HFFc6 (cell line): ENCODE data around the gene CCDC116. TPM values are rescaled to one million over a fixed set of nuclear protein-coding genes. Genes with fewer than 3 reads are reported as not detected.
A peak's percentile ranks its signal among the peaks of the same experiment; 100 is the strongest.

Source experiments
- DNase-seq: peaks from one replicate; pipeline ENCODE4 v3.0.0-alpha.2; 2018
- H3K27ac Mint-ChIP-seq: 2 replicates; pipeline ENCODE4 v1.8.0; 2020; ENCODE audit warnings: mild to moderate bottlenecking, mixed read lengths
- H3K27me3 Mint-ChIP-seq: 2 replicates; pipeline ENCODE4 v1.8.0; 2021; ENCODE audit warnings: mild to moderate bottlenecking, moderate library complexity, mixed read lengths; ENCODE audit not compliant: insufficient read depth
- H3K36me3 Mint-ChIP-seq: 2 replicates; pipeline ENCODE4 v1.8.0; 2021; ENCODE audit warnings: low read depth, mixed read lengths
- H3K4me1 Mint-ChIP-seq: 2 replicates; pipeline ENCODE4 v1.8.0; 2020; ENCODE audit warnings: low read depth, mixed read lengths
- H3K4me3 Mint-ChIP-seq: 2 replicates; pipeline ENCODE4 v1.8.0; 2020; ENCODE audit warnings: mild to moderate bottlenecking, moderate library complexity, mixed read lengths
- H3K9me3 Mint-ChIP-seq: 2 replicates; pipeline ENCODE4 v1.8.0; 2020; ENCODE audit warnings: mild to moderate bottlenecking, mixed read lengths
- microRNA-seq: library from miRNA; unstranded; fragments of <30 nt; microRNA quantifications from one replicate; pipeline ENCODE4, GENCODE V29; 2019
- total RNA-seq, 6 experiments: library from RNA; stranded (reverse); fragmentation: NEBNext Ultra II Directional; extraction: Animal tissue kit (Norgen Biotek cat#: 25700); gene quantifications; 2 replicates in 1 of 6; 3 replicates in 5 of 6; pipeline ENCODE4 v1.2.3, GENCODE V29; 2021
- TF ChIP-seq, protein P1 (sequence below): fragments of 200-600 bp; sonication (generic); IDR thresholded peaks from 2 replicates; pipeline ENCODE4 v1.5.0; 2021; ENCODE audit warnings: antibody characterized with exemption, mild to moderate bottlenecking

CCDC116 gene
- total RNA-seq, 6 experiments from 2014 or later = 0.16 to 0.33 (median 0.23) TPM

DNA sequence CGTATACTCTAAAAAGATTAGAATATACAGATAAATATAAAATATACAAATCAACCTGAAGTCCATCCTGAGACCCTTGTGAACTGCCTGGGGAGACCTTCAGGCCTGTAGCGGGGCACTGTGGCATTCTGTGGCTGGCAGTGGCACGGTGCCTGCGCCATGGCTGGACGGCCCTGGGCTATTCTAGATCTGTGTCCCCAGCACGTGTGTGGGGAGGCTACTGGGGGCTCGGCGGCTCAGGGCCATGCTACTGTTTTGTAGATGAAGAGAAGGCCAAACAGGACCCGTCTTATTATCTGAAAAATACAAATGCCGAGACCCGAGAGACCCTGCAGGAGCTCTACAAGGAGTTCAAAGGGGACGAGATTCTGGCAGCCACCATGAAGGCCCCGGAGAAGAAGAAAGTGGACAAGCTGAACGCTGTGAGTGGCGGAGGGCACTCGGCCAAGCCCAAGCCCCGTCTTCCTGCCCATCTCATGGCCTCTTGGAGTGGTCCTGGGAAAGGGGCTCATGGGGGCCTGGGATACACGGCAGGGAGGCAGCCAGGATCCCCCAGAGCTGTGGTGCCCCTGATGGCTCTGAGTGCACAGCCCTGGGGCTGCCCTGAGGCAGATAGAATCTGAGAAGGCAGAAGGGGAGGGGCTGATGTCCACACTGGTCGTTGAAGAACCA, 52.1 kb downstream of the CCDC116 start:
- no peaks in the 10 kb centered on the region for H3K4me1 Mint-ChIP-seq
- no peak for DNase-seq
- peaks cover 2% of the 10 kb centered on the region; the same call in 1 of the 2 replicates for H3K27me3 Mint-ChIP-seq
- H3K9me3 Mint-ChIP-seq = no peaks in the 10 kb centered on the region
- H3K36me3 Mint-ChIP-seq = peaks cover 5% of the 10 kb centered on the region; the same call in 1 of the 2 replicates
- H3K4me3 Mint-ChIP-seq = no peak overlapping the region
- TF ChIP-seq, protein P1, sequence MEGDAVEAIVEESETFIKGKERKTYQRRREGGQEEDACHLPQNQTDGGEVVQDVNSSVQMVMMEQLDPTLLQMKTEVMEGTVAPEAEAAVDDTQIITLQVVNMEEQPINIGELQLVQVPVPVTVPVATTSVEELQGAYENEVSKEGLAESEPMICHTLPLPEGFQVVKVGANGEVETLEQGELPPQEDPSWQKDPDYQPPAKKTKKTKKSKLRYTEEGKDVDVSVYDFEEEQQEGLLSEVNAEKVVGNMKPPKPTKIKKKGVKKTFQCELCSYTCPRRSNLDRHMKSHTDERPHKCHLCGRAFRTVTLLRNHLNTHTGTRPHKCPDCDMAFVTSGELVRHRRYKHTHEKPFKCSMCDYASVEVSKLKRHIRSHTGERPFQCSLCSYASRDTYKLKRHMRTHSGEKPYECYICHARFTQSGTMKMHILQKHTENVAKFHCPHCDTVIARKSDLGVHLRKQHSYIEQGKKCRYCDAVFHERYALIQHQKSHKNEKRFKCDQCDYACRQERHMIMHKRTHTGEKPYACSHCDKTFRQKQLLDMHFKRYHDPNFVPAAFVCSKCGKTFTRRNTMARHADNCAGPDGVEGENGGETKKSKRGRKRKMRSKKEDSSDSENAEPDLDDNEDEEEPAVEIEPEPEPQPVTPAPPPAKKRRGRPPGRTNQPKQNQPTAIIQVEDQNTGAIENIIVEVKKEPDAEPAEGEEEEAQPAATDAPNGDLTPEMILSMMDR = no peak
- no peak overlapping the region for H3K27ac Mint-ChIP-seq

DNA sequence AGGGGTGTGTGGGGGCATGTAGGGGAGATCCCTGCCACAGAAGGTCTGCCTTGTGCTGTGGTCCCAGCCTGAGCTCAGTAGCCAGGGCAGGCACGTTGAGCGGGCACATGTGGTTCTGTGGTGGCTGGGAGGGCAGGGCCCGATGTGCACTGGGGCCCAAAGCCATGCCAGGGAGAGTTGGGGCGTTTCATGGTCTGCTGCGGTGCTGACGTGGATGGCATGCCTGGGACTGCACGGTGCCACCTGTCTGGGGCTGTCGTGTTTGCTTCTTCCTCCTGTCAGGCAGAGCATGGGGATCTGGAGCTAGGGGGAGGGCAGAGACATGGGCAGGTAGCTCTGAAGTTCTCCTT, 52.6 kb downstream of the CCDC116 start:
- Mint-ChIP-seq H3K27me3 (peaks cover 2% of the 10 kb centered on the region; the same call in 1 of the 2 replicates), H3K27ac (no peak overlapping the region), H3K4me3 (no peak overlapping the region), H3K9me3 (no peaks in the 10 kb centered on the region), H3K4me1 (no peaks in the 10 kb centered on the region), H3K36me3 (peaks cover 5% of the 10 kb centered on the region; the same call in 1 of the 2 replicates)
- DNase-seq = no peak
- TF ChIP-seq, protein P1 = no peak

DNA sequence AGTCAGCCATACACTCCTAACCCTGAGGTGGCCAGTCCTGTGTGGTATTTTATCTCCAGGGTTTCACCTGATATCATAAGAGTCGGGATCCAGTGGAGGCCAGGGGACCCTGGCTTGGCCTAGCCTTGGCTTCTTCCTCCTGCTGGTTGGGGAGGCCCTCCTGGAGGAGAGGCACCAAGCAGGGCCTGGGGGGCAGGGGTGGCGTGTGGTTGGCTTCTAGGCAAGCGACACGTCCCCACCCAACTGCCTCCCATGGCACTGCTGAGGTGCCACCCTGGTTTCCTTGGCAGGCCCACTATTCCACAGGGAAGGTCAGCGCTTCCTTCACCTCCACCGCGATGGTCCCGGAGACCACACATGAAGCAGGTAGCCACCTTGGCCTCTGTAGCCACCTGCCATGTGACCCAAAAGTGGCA, 53.6 kb downstream of the CCDC116 start:
- no peak overlapping the region for H3K27ac Mint-ChIP-seq
- H3K4me3 Mint-ChIP-seq = no peak overlapping the region
- no peaks in the 10 kb centered on the region for H3K27me3 Mint-ChIP-seq
- no peaks in the 10 kb centered on the region for H3K4me1 Mint-ChIP-seq
- TF ChIP-seq, protein P1 = no peak
- H3K36me3 Mint-ChIP-seq = peaks cover 5% of the 10 kb centered on the region; the same call in 1 of the 2 replicates
- no peak for DNase-seq
- no peaks in the 10 kb centered on the region for H3K9me3 Mint-ChIP-seq

Small RNA genes lying within 50 kb of the gene (microRNA-seq; reads per million reads assigned to microRNA genes)
- gene MIR130B = 972 reads per million, percentile 75 among the genes with 10 or more reads in this experiment
- gene MIR301B = 20.9 reads per million, percentile 27 among the genes with 10 or more reads in this experiment

Other genes with a start within 250 kb of the CCDC116 start
- under 1 TPM; 0.17 to 0.43 (median 0.33) TPM for gene RIMBP3B, start 249.0 kb upstream of the CCDC116 start, total RNA-seq
- gene HIC2, start 215.4 kb upstream of the CCDC116 start, total RNA-seq = 1 to 10 TPM; 2.0 to 2.2 (median 2.1) TPM
- gene TMEM191C, start 165.4 kb upstream of the CCDC116 start, total RNA-seq = 1 to 10 TPM in 2 of 6 experiments, under 1 TPM in 4; 0.38 to 1.6 (median 0.56) TPM
- gene RIMBP3C, start 81.3 kb upstream of the CCDC116 start, total RNA-seq = under 1 TPM in 5 of 6 experiments, not detected in 1; 0.16 to 0.43 (median 0.29) TPM
- gene UBE2L3, start 65.0 kb upstream of the CCDC116 start, total RNA-seq = 10 to 100 TPM; 82.7 to 93.3 (median 88.7) TPM
- gene YDJC, start 2.7 kb upstream of the CCDC116 start, total RNA-seq = 10 to 100 TPM; 18.6 to 29.5 (median 20.0) TPM
- gene SDF2L1, start 9.5 kb downstream of the CCDC116 start, total RNA-seq = 10 to 100 TPM; 49.1 to 63.5 (median 55.6) TPM
- 10 to 100 TPM; 34.9 to 42.2 (median 39.4) TPM for gene PPIL2, start 33.3 kb downstream of the CCDC116 start, total RNA-seq
- gene YPEL1, start 103.0 kb downstream of the CCDC116 start, total RNA-seq = under 1 TPM in 5 of 6 experiments, not detected in 1; 0.17 to 0.38 (median 0.20) TPM
- gene MAPK1, start 234.9 kb downstream of the CCDC116 start, total RNA-seq = 100 to 1,000 TPM; 140 to 178 (median 160) TPM